Ascending aorta (tissue), 2 donors: Measurements from ENCODE around the gene MYH14. TPM values are rescaled to one million over a fixed set of nuclear protein-coding genes. Genes with fewer than 3 reads are reported as not detected.

Experiments used
- DNase-seq, 2 donors: peaks; one replicate each; pipeline ENCODE4 v3.0.0-alpha.2; 2019; ENCODE audit warnings: low spot score in 2 of 2
- H3K27ac ChIP-seq, 2 donors: fragments of 200-600 bp; sonication (generic); one replicate each; pipeline ENCODE4 v1.5.1; 2016 to 2017; ENCODE audit warnings: mild to moderate bottlenecking in 1 of 2
- H3K27me3 ChIP-seq: fragments of 200-600 bp; sonication (generic); one replicate; pipeline ENCODE4 v1.5.1; 2017
- H3K36me3 ChIP-seq, 2 donors: fragments of 200-600 bp; sonication (generic); one replicate each; pipeline ENCODE4 v1.5.1; 2016
- H3K4me1 ChIP-seq, 2 donors: fragments of 200-600 bp; sonication (generic); one replicate each; pipeline ENCODE4 v1.5.1; 2016 to 2017; ENCODE audit warnings: mild to moderate bottlenecking in 1 of 2
- H3K4me3 ChIP-seq, 2 donors: fragments of 200-600 bp; sonication (generic); one replicate each; pipeline ENCODE4 v1.5.1; 2016 to 2017; ENCODE audit warnings: mild to moderate bottlenecking in 1 of 2
- H3K9me3 ChIP-seq, 2 donors: fragments of 200-600 bp; sonication (generic); one replicate each; pipeline ENCODE4 v1.5.1; 2016
- CTCF ChIP-seq, 3 experiments: fragments of 200-600 bp in 2 of 3; fragments of 450-650 bp in 1 of 3; sonication (generic) in 2 of 3; IDR thresholded peaks; one replicate each; pipeline ENCODE4 v1.5.1; 2016 to 2019; ENCODE audit warnings: antibody characterized with exemption in 3 of 3, mild to moderate bottlenecking in 1 of 3, moderate library complexity in 1 of 3
- intact Hi-C: fragments of 100-400 bp; cut with DNase I; formaldehyde crosslinking; loops from one replicate; pipeline ENCODE4 v1.15.1; 2023
- total RNA-seq: library from RNA; depleted of rRNA; stranded (reverse); fragments of >200 nt; gene quantifications from one replicate; pipeline ENCODE4 v1.1.0, GENCODE V29; 2016

Gene MYH14
- total RNA-seq, 1 donor from 2014 or later, result 8.6 TPM

- no peaks in the 10 kb centered on the region for H3K9me3 ChIP-seq
- H3K27me3 ChIP-seq, result no peaks in the 10 kb centered on the region
- TF ChIP-seq CTCF (IDR thresholded peaks at IDR 0.05), result peak in 2 of 3 experiments; percentile 34 to 47
- H3K4me3 ChIP-seq, result no peak overlapping the region
- intact Hi-C loops, result no loop called here
- no peak overlapping the region for H3K27ac ChIP-seq
- peaks cover 0 to 9% of the 10 kb centered on the region in 2 donors for H3K36me3 ChIP-seq
- DNase-seq, result no peak
- H3K4me1 ChIP-seq, result no peaks in the 10 kb centered on the region
These were observed 55.5 kb downstream of the MYH14 start for GRCh38 chr19:50258918-50259372.

DNA sequence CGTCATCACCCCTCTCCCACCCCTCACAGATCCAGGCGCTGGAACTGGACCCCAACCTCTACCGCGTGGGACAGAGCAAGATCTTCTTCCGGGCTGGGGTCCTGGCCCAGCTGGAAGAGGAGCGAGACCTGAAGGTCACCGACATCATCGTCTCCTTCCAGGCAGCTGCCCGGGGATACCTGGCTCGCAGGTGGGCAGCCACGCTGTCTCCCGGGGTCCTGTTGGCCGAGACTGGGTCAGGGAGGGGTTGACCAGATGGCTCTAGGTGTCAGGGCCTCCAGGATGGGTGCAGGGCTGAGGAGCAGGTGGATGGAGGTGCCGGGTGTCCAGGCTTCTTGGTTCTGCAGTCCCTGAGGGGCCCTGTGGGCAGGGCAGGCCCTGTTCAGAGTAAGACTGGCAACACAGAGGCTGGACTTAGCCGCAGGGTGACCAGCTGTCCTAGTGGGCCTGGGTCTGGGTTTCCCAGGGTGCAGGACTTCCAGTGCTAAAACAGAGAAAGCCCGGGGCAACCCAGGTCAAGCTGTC is 58.1 kb downstream of the MYH14 start:
- Histone ChIP-seq H3K9me3 (no peaks in the 10 kb centered on the region), H3K36me3 (peaks cover 0 to 9% of the 10 kb centered on the region in 2 donors), H3K4me3 (no peak overlapping the region), H3K27ac (no peak overlapping the region), H3K27me3 (no peaks in the 10 kb centered on the region), H3K4me1 (no peaks in the 10 kb centered on the region)
- no peak for TF ChIP-seq CTCF (IDR thresholded peaks at IDR 0.05)
- no peak for DNase-seq
- intact Hi-C loops, result no loop called here

DNA sequence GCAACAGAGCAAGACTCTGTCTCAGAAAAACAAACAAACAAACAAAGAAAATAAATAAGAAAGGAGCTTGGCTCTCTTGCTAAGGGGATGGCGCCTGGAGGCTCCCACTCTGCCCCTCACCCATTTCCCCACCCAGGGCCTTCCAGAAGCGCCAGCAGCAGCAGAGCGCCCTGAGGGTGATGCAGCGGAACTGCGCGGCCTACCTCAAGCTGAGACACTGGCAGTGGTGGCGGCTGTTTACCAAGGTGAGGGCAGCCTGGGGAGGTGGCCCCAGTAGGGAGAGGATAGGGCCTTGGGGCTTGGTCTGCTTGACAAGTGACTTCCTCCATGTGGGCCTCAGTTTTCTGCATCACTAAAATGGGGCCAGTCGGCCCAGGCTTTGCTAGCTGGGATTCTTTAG is 59.8 kb downstream of the MYH14 start:
- H3K27me3 ChIP-seq, result no peaks in the 10 kb centered on the region
- no peak overlapping the region for H3K27ac ChIP-seq
- no peaks in the 10 kb centered on the region for H3K4me1 ChIP-seq
- peaks cover 0 to 4% of the 10 kb centered on the region in 2 donors for H3K36me3 ChIP-seq
- H3K4me3 ChIP-seq, result no peak overlapping the region
- TF ChIP-seq CTCF (IDR thresholded peaks at IDR 0.05), result no peak
- intact Hi-C loops, result no loop called here
- H3K9me3 ChIP-seq, result no peaks in the 10 kb centered on the region
- no peak for DNase-seq

DNA sequence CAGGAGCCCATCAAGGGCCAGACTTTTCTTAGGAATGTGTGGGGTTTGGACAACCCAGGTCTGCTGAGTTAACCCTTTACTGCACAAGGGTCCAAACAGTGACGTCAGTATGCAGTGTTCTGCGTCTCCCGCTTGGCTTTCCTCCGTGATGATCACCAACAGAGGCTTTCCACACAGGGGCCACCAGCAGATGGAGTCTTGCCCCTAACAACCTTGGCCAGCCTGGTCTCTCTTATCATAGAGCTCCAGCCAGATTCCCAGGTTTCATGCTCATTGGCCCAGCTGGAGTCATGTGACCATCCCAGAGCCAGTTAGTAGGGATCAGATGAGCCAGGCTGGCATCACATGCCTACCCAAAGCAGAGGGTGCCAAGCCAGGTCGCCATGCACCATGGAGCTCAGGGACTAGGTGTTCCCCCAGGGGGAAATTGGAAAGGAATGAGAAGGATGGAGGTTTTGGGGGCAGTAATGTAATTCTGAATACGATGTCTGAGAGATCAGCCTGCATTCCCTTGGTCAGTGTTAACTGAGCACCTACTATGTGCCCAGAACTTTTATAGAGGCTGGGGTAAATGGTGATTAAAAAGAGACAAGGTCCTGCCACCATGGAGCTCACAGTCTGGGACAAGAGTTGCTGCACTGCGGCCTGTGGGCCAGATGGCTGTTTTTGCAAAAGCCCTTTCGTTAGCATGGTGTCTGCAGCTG is 61.2 kb downstream of the MYH14 start:
- no peak for TF ChIP-seq CTCF (IDR thresholded peaks at IDR 0.05)
- H3K4me3 ChIP-seq, result no peak overlapping the region
- DNase-seq, result no peak
- peaks cover 0 to 4% of the 10 kb centered on the region in 2 donors for H3K36me3 ChIP-seq
- intact Hi-C loops, result no loop called here
- H3K27ac ChIP-seq, result no peak overlapping the region
- no peaks in the 10 kb centered on the region for H3K4me1 ChIP-seq
- H3K9me3 ChIP-seq, result no peaks in the 10 kb centered on the region
- no peaks in the 10 kb centered on the region for H3K27me3 ChIP-seq

DNA sequence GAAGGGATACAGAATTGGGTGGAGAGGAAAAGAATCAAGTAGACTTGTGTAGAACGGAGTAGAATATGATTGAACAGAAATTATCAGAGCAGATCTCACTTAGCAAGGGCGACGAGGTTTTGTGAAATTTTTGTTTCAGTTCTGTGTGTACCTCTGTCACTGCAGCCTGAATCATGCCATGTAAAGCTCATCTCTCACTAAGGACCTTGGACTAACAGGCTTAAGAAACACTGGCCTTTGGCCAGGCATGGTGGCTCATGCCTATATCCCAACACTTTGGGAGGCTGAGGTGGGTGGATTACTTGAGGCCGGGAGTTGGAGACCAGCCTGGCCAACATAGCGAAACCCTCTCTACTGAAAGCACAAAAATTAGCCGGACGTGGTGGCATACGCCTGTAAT is 62.6 kb downstream of the MYH14 start:
- Histone ChIP-seq H3K36me3 (peaks cover 0 to 4% of the 10 kb centered on the region in 2 donors), H3K27me3 (no peaks in the 10 kb centered on the region), H3K4me3 (no peak overlapping the region), H3K9me3 (no peaks in the 10 kb centered on the region), H3K27ac (no peak overlapping the region), H3K4me1 (no peaks in the 10 kb centered on the region)
- intact Hi-C loops, result no loop called here
- no peak for DNase-seq
- no peak for TF ChIP-seq CTCF (IDR thresholded peaks at IDR 0.05)
